B cell (primary cell): ENCODE data around the gene MAD1L1. TPM values are rescaled to one million over a fixed set of nuclear protein-coding genes. Genes with fewer than 3 reads are reported as not detected.

Experiments
- ATAC-seq: fragments of 200-7000 bp; cut with Tn5 transposase; one replicate; pipeline ENCODE4 v1.10.0; 2021; ENCODE audit warnings: low read depth, mild to moderate bottlenecking, moderate number of reproducible peaks, moderate library complexity
- CTCF ChIA-PET: fragments of 350-600 bp; sonication (Branson Sonifier 250); formaldehyde crosslinking; loops from one replicate; lab custom pipeline; 2021; ENCODE audit warnings: antibody characterized with exemption, inconsistent platforms; lab: Charles Lee
- POLR2A ChIA-PET: fragments of 350-600 bp; sonication (Branson Sonifier 250); formaldehyde crosslinking; loops from one replicate; lab custom pipeline; 2021; ENCODE audit warnings: antibody characterized with exemption; lab: Charles Lee
- DNase-seq: peaks from one replicate; pipeline ENCODE4 v3.0.0; 2013
- H2AFZ ChIP-seq: 2 replicates; pipeline ENCODE4 v1.6.1; 2012; ENCODE audit warnings: mild to moderate bottlenecking, low read depth, low read length; ENCODE audit not compliant: insufficient read depth, poor library complexity, severe bottlenecking
- H3K27ac ChIP-seq, 2 donors: 1 replicate in 1 of 2; 2 replicates in 1 of 2; pipeline ENCODE4 v1.5.1; 2012 to 2013; ENCODE audit warnings: low read length in 2 of 2, mild to moderate bottlenecking in 2 of 2, moderate library complexity in 1 of 2
- H3K27me3 ChIP-seq, 4 experiments: fragments of 200-600 bp in 1 of 4; sonication (generic) in 1 of 4; replicated peaks in 1 of 4; 1 replicate in 2 of 4; 2 replicates in 2 of 4; pipeline versions ENCODE4 v1.6.1 to v1.7.0; 2013 to 2016; ENCODE audit warnings: low read length in 3 of 4, mild to moderate bottlenecking in 2 of 4, mixed read lengths in 1 of 4, moderate library complexity in 1 of 4; ENCODE audit not compliant: insufficient read depth in 4 of 4, control insufficient read depth in 3 of 4; ENCODE audit errors: control extremely low read depth in 1 of 4
- H3K36me3 ChIP-seq, 2 experiments: replicated peaks in 1 of 2; 1 replicate in 1 of 2; 2 replicates in 1 of 2; pipeline versions ENCODE4 v1.6.1 to v1.7.1; 2013; ENCODE audit warnings: low read length in 1 of 2; ENCODE audit not compliant: insufficient read depth in 2 of 2, control insufficient read depth in 1 of 2; ENCODE audit errors: control extremely low read depth in 1 of 2, extremely low read depth in 1 of 2
- H3K4me1 ChIP-seq, 2 donors: fragments of 200-600 bp in 1 of 2; sonication (generic) in 1 of 2; 1 replicate in 1 of 2; 2 replicates in 1 of 2; pipeline versions ENCODE4 v1.5.1 to v1.6.1; 2013 to 2017; ENCODE audit warnings: low read length in 2 of 2; ENCODE audit not compliant: control insufficient read depth in 2 of 2, insufficient read depth in 2 of 2
- H3K4me2 ChIP-seq: replicated peaks from 2 replicates; pipeline ENCODE3; 2012; ENCODE audit warnings: mild to moderate bottlenecking, low read depth, low read length; ENCODE audit not compliant: poor library complexity, severe bottlenecking
- H3K4me3 ChIP-seq, 5 experiments: fragments of 200-600 bp in 1 of 5; sonication (generic) in 1 of 5; 1 replicate in 3 of 5; 2 replicates in 2 of 5; pipeline versions ENCODE4 v1.5.1 to v1.7.0; 2011 to 2016; ENCODE audit warnings: low read length in 4 of 5, mild to moderate bottlenecking in 4 of 5, low read depth in 2 of 5, control low read depth in 1 of 5, moderate library complexity in 1 of 5; ENCODE audit not compliant: insufficient read depth in 1 of 5; ENCODE audit errors: control extremely low read depth in 1 of 5, extremely low read depth in 1 of 5
- H3K79me2 ChIP-seq: fragments of 200-600 bp; sonication (generic); one replicate; pipeline ENCODE4 v1.6.0; 2016; ENCODE audit warnings: low read length; ENCODE audit not compliant: control insufficient read depth, insufficient read depth
- H3K9ac ChIP-seq: fragments of 200-600 bp; sonication (generic); 2 replicates; pipeline ENCODE4 v1.6.1; 2017; ENCODE audit warnings: mild to moderate bottlenecking, low read length, moderate library complexity
- H3K9me3 ChIP-seq, 3 donors: one replicate each; pipeline versions ENCODE4 v1.6.1 to v1.7.1; 2013; ENCODE audit warnings: low read length in 2 of 3; ENCODE audit not compliant: control insufficient read depth in 2 of 3, insufficient read depth in 1 of 3; ENCODE audit errors: control extremely low read depth in 1 of 3
- H4K20me1 ChIP-seq: 2 replicates; pipeline ENCODE4 v1.6.0; 2012; ENCODE audit warnings: mild to moderate bottlenecking, low read length; ENCODE audit not compliant: insufficient read depth, control insufficient read depth, poor library complexity, severe bottlenecking
- H3K27ac Mint-ChIP-seq: one replicate; pipeline ENCODE4 v1.8.0; 2021; ENCODE audit warnings: mixed read lengths
- H3K27me3 Mint-ChIP-seq: one replicate; pipeline ENCODE4 v1.8.0; 2021; ENCODE audit warnings: mixed read lengths
- H3K4me1 Mint-ChIP-seq: one replicate; pipeline ENCODE4 v1.8.0; 2021; ENCODE audit warnings: mixed read lengths
- H3K4me3 Mint-ChIP-seq: one replicate; pipeline ENCODE4 v1.8.0; 2021; ENCODE audit warnings: mixed read lengths
- H3K9me3 Mint-ChIP-seq: one replicate; pipeline ENCODE4 v1.8.0; 2022; ENCODE audit warnings: mixed read lengths; ENCODE audit not compliant: insufficient read depth
- CTCF ChIP-seq: fragments of 200-600 bp; IDR thresholded peaks from one replicate; pipeline ENCODE4 v1.8.0; 2022; ENCODE audit warnings: antibody characterized with exemption, mild to moderate bottlenecking
- EZH2 ChIP-seq: IDR thresholded peaks from 2 replicates; pipeline ENCODE4 v1.6.1; 2012; ENCODE audit warnings: borderline replicate concordance, low read depth, mild to moderate bottlenecking, moderate library complexity, low read length; ENCODE audit not compliant: insufficient read depth, poor library complexity, severe bottlenecking
- WGBS: methylation state at CpG from one replicate; pipeline ENCODE4 v1.1.5; 2013; ENCODE audit warnings: missing lambda C conversion rate; ENCODE audit not compliant: insufficient coverage; 5-methylcytosine and 5-hydroxymethylcytosine counted together
- intact Hi-C: fragments of 100-400 bp; cut with micrococcal nuclease; formaldehyde crosslinking; loops from one replicate; pipeline ENCODE4 v1.10.0; 2022
- polyA plus RNA-seq: library from polyadenylated mRNA; depleted of rRNA; stranded (reverse); fragments of >200 nt; gene quantifications from 2 replicates; pipeline ENCODE4 v1.2.3, GENCODE V29; 2012
- total RNA-seq, 2 donors: library from RNA; stranded (reverse); fragments of 120-200 nt in 1 of 2; gene quantifications; 1 replicate in 1 of 2; 2 replicates in 1 of 2; pipeline versions ENCODE4 v1.2.3 to v1.2.4, GENCODE V29; 2013 to 2022

Gene MAD1L1
- total and polyA plus RNA-seq, 2 donors (not counting 1 experiment from before 2014, with no cell fraction given) = 86.7 to 110 TPM

GRCh38 chr7:2053395-2053794, 179.3 kb downstream of the MAD1L1 start:
- WGBS = 96% methylated on average over 13 of the region's 13 CpGs
- POLR2A ChIA-PET = interaction anchor here (0.5 kb wide), 1 partner anchor 127 kb away, joined by 11 read pairs; no protein-coding TSS in a partner anchor

GRCh38 chr7:2052657-2053048, 180.1 kb downstream of the MAD1L1 start:
- DNase-seq (no peak), ATAC-seq (no peak)
- peaks cover 0 to 13% of the 10 kb centered on the region in 2 donors for H3K4me1 ChIP-seq
- ChIA-PET CTCF (interaction anchor here (0.6 kb wide), 1 partner anchor 9 kb away, joined by 3 read pairs; no protein-coding TSS in a partner anchor), POLR2A (no interaction called here)
- no peak overlapping the region for H3K27ac ChIP-seq
- Mint-ChIP-seq H3K27ac (no peak overlapping the region), H3K9me3 (no peaks in the 10 kb centered on the region), H3K27me3 (no peaks in the 10 kb centered on the region), H3K4me3 (no peak overlapping the region), H3K4me1 (peaks cover 20% of the 10 kb centered on the region)
- no peak overlapping the region for H2AFZ ChIP-seq
- intact Hi-C loops = no loop called here
- H3K27me3 ChIP-seq = no peaks in the 10 kb centered on the region
- no peak overlapping the region for H3K4me2 ChIP-seq
- H3K9ac ChIP-seq = no peak overlapping the region
- TF ChIP-seq EZH2 (no peak), CTCF (no peak)
- H4K20me1 ChIP-seq = peaks cover 26% of the 10 kb centered on the region
- 96% methylated on average over 12 of the region's 13 CpGs for WGBS
- H3K79me2 ChIP-seq = peaks cover 60% of the 10 kb centered on the region
- H3K9me3 ChIP-seq = no peaks in the 10 kb centered on the region
- H3K4me3 ChIP-seq = no peak overlapping the region
- H3K36me3 ChIP-seq = peaks cover 0 to 8% of the 10 kb centered on the region in 2 experiments

More at GRCh38 chr7:2053395-2053794, 179.3 kb downstream of the MAD1L1 start:
- no peak overlapping the region for H3K27ac ChIP-seq
- Mint-ChIP-seq H3K27me3 (no peaks in the 10 kb centered on the region), H3K4me1 (peaks cover 16% of the 10 kb centered on the region), H3K9me3 (no peaks in the 10 kb centered on the region), H3K27ac (no peak overlapping the region), H3K4me3 (no peak overlapping the region)
- intact Hi-C loops = no loop called here
- H4K20me1 ChIP-seq = peaks cover 26% of the 10 kb centered on the region
- H3K9ac ChIP-seq = no peak overlapping the region
- DNase-seq (no peak), ATAC-seq (no peak)
- no peak overlapping the region for H3K4me3 ChIP-seq
- H3K27me3 ChIP-seq = no peaks in the 10 kb centered on the region
- no peak overlapping the region for H3K4me2 ChIP-seq
- no peak for TF ChIP-seq EZH2
- TF ChIP-seq CTCF = no peak
- CTCF ChIA-PET = no interaction called here
- H2AFZ ChIP-seq = no peak overlapping the region
- H3K36me3 ChIP-seq = peaks cover 0 to 8% of the 10 kb centered on the region in 2 experiments
- H3K4me1 ChIP-seq = peaks cover 0 to 13% of the 10 kb centered on the region in 2 donors
- H3K79me2 ChIP-seq = peaks cover 60% of the 10 kb centered on the region
- no peaks in the 10 kb centered on the region for H3K9me3 ChIP-seq
